Stimulated activated effector memory CD8-positive, alpha-beta T cell treated with anti-CD3 and anti-CD28 coated beads, Interleukin-12 subunit alpha, Interleukin-12 subunit beta, amount 100 ng/mL, for 72 hours (primary cell): ENCODE measurements around the gene MEGF11.

Source experiments
- ATAC-seq: fragments of 150-1000 bp; cut with Tn5 transposase; 2 replicates; pipeline ENCODE4 v1.10.0; 2021
- DNase-seq, 2 donors: peaks; one replicate each; pipeline ENCODE4 v3.0.0; 2021 to 2022; ENCODE audit warnings: low spot score in 2 of 2
- H3K27ac Mint-ChIP-seq: one replicate; pipeline ENCODE4 v1.8.0; 2022; ENCODE audit warnings: mild to moderate bottlenecking, mixed read lengths
- H3K36me3 Mint-ChIP-seq: one replicate; pipeline ENCODE4 v1.8.0; 2022; ENCODE audit warnings: mild to moderate bottlenecking, mixed read lengths
- H3K4me1 Mint-ChIP-seq: one replicate; pipeline ENCODE4 v1.8.0; 2022; ENCODE audit warnings: mixed read lengths
- H3K4me3 Mint-ChIP-seq: one replicate; pipeline ENCODE4 v1.8.0; 2022; ENCODE audit warnings: mild to moderate bottlenecking, mixed read lengths
- H3K9me3 Mint-ChIP-seq: one replicate; pipeline ENCODE4 v1.8.0; 2022; ENCODE audit warnings: mixed read lengths

The MEGF11 gene

GRCh38 chr15:66001717-66002426 is 251.7 kb downstream of the MEGF11 start:
- no peaks in the 10 kb centered on the region for H3K36me3 Mint-ChIP-seq
- DNase-seq (no peak), ATAC-seq (no peak)
- H3K9me3 Mint-ChIP-seq = no peaks in the 10 kb centered on the region
- H3K4me3 Mint-ChIP-seq = no peak overlapping the region
- no peaks in the 10 kb centered on the region for H3K4me1 Mint-ChIP-seq
- no peak overlapping the region for H3K27ac Mint-ChIP-seq

- H3K4me3 Mint-ChIP-seq = no peak overlapping the region
- ATAC-seq = no peak
- H3K9me3 Mint-ChIP-seq = no peaks in the 10 kb centered on the region
- DNase-seq = no peak
- no peaks in the 10 kb centered on the region for H3K4me1 Mint-ChIP-seq
- no peaks in the 10 kb centered on the region for H3K36me3 Mint-ChIP-seq
- no peak overlapping the region for H3K27ac Mint-ChIP-seq
These were observed 252.5 kb downstream of the MEGF11 start for GRCh38 chr15:66001042-66001441.

GRCh38 chr15:65998486-65998885 is 255.1 kb downstream of the MEGF11 start:
- Mint-ChIP-seq H3K36me3 (no peaks in the 10 kb centered on the region), H3K4me3 (no peak overlapping the region), H3K4me1 (no peaks in the 10 kb centered on the region), H3K9me3 (no peaks in the 10 kb centered on the region), H3K27ac (no peak overlapping the region)
- no peak for DNase-seq
- ATAC-seq = no peak

- ATAC-seq (no peak), DNase-seq (no peak)
- H3K9me3 Mint-ChIP-seq = no peaks in the 10 kb centered on the region
- no peaks in the 10 kb centered on the region for H3K36me3 Mint-ChIP-seq
- H3K27ac Mint-ChIP-seq = no peak overlapping the region
- H3K4me3 Mint-ChIP-seq = no peak overlapping the region
- H3K4me1 Mint-ChIP-seq = no peaks in the 10 kb centered on the region
These were observed 256.6 kb downstream of the MEGF11 start for GRCh38 chr15:65996901-65997300.

- H3K4me3 Mint-ChIP-seq = no peak overlapping the region
- ATAC-seq (no peak), DNase-seq (no peak)
- H3K9me3 Mint-ChIP-seq = no peaks in the 10 kb centered on the region
- no peaks in the 10 kb centered on the region for H3K36me3 Mint-ChIP-seq
- H3K27ac Mint-ChIP-seq = no peak overlapping the region
- H3K4me1 Mint-ChIP-seq = no peaks in the 10 kb centered on the region
These were observed 258.7 kb downstream of the MEGF11 start for GRCh38 chr15:65994832-65995231.

- Mint-ChIP-seq H3K4me1 (no peaks in the 10 kb centered on the region), H3K4me3 (no peak overlapping the region), H3K9me3 (no peaks in the 10 kb centered on the region), H3K36me3 (no peaks in the 10 kb centered on the region), H3K27ac (no peak overlapping the region)
- ATAC-seq = no peak
- DNase-seq = no peak
These were observed 259.8 kb downstream of the MEGF11 start for GRCh38 chr15:65993762-65994161.

GRCh38 chr15:65993236-65993635 is 260.3 kb downstream of the MEGF11 start:
- Mint-ChIP-seq H3K27ac (no peak overlapping the region), H3K9me3 (no peaks in the 10 kb centered on the region), H3K4me3 (no peak overlapping the region), H3K4me1 (no peaks in the 10 kb centered on the region), H3K36me3 (no peaks in the 10 kb centered on the region)
- ATAC-seq (no peak), DNase-seq (no peak)

GRCh38 chr15:65991721-65992483 is 261.6 kb downstream of the MEGF11 start:
- ATAC-seq (no peak), DNase-seq (no peak)
- Mint-ChIP-seq H3K4me3 (no peak overlapping the region), H3K9me3 (no peaks in the 10 kb centered on the region), H3K27ac (no peak overlapping the region), H3K36me3 (no peaks in the 10 kb centered on the region), H3K4me1 (no peaks in the 10 kb centered on the region)

GRCh38 chr15:65990298-65990981 is 263.1 kb downstream of the MEGF11 start:
- ATAC-seq (no peak), DNase-seq (no peak)
- Mint-ChIP-seq H3K27ac (no peak overlapping the region), H3K4me1 (no peaks in the 10 kb centered on the region), H3K9me3 (no peaks in the 10 kb centered on the region), H3K4me3 (no peak overlapping the region), H3K36me3 (no peaks in the 10 kb centered on the region)

- ATAC-seq (no peak), DNase-seq (no peak)
- H3K4me3 Mint-ChIP-seq = no peak overlapping the region
- peaks cover 10% of the 10 kb centered on the region for H3K4me1 Mint-ChIP-seq
- no peak overlapping the region for H3K27ac Mint-ChIP-seq
- H3K9me3 Mint-ChIP-seq = no peaks in the 10 kb centered on the region
- H3K36me3 Mint-ChIP-seq = no peaks in the 10 kb centered on the region
These were observed 266.4 kb downstream of the MEGF11 start for GRCh38 chr15:65987100-65987499.

- Mint-ChIP-seq H3K9me3 (no peaks in the 10 kb centered on the region), H3K27ac (no peak overlapping the region), H3K36me3 (no peaks in the 10 kb centered on the region), H3K4me1 (peaks cover 10% of the 10 kb centered on the region), H3K4me3 (no peak overlapping the region)
- DNase-seq (no peak), ATAC-seq (no peak)
These were observed 267.1 kb downstream of the MEGF11 start for GRCh38 chr15:65986416-65986815.

- H3K27ac Mint-ChIP-seq = no peak overlapping the region
- H3K4me3 Mint-ChIP-seq = no peak overlapping the region
- ATAC-seq (no peak), DNase-seq (no peak)
- H3K4me1 Mint-ChIP-seq = peaks cover 10% of the 10 kb centered on the region
- H3K9me3 Mint-ChIP-seq = no peaks in the 10 kb centered on the region
- no peaks in the 10 kb centered on the region for H3K36me3 Mint-ChIP-seq
These were observed 268.2 kb downstream of the MEGF11 start for GRCh38 chr15:65985387-65985786.

- DNase-seq (no peak), ATAC-seq (no peak)
- H3K9me3 Mint-ChIP-seq = no peaks in the 10 kb centered on the region
- H3K4me3 Mint-ChIP-seq = peak overlapping the region; percentile 48
- H3K36me3 Mint-ChIP-seq = no peaks in the 10 kb centered on the region
- no peak overlapping the region for H3K27ac Mint-ChIP-seq
- peaks cover 10% of the 10 kb centered on the region for H3K4me1 Mint-ChIP-seq
These were observed 270.8 kb downstream of the MEGF11 start for GRCh38 chr15:65982627-65983322.

- no peaks in the 10 kb centered on the region for H3K9me3 Mint-ChIP-seq
- peak overlapping the region; percentile 48 for H3K4me3 Mint-ChIP-seq
- DNase-seq = peak; percentile 11 to 61
- peaks cover 10% of the 10 kb centered on the region for H3K4me1 Mint-ChIP-seq
- H3K36me3 Mint-ChIP-seq = no peaks in the 10 kb centered on the region
- no peak overlapping the region for H3K27ac Mint-ChIP-seq
- ATAC-seq = peak; percentile 75
These were observed 271.5 kb downstream of the MEGF11 start for GRCh38 chr15:65981837-65982626.
